ENCODE results near the gene GDPGP1. TPM values are rescaled to one million over a fixed set of nuclear protein-coding genes. Genes with fewer than 3 reads are reported as not detected.

Gene GDPGP1
- total and polyA plus RNA-seq, 10 of the 15 experiments (the other 5 are each of a cell fraction or from before 2014, with no cell fraction given): 0.68 to 8.9 (median 3.0) TPM

- no peak for TF ChIP-seq CTCF (IDR thresholded peaks at IDR 0.05 in 2 of 3, conservative IDR thresholded peaks at IDR 0.05 in 1 of 3; ENCODE audit: control insufficient read depth in 2 of 3, extremely low read depth in 1 of 3, insufficient read depth in 1 of 3, low read depth in 3 of 3, low read length in 3 of 3)
- TF ChIP-seq KAT2A (conservative IDR thresholded peaks at IDR 0.05; ENCODE audit: control insufficient read depth, low read depth, low read length): no peak
- TF ChIP-seq GABPA (IDR thresholded peaks at IDR 0.05; ENCODE audit: low read depth): no peak
- TF ChIP-seq SIN3A (IDR thresholded peaks at IDR 0.05; ENCODE audit: low read depth, low read length): no peak
- no peak for TF ChIP-seq NFIC (IDR thresholded peaks at IDR 0.05; ENCODE audit: low read depth, low read length)
These were observed 5.9 kb upstream of the GDPGP1 start (continued) for GRCh38 chr15:90227816-90228772.

- ChIA-PET CTCF (no interaction called here), SMC1A (ENCODE audit: uncharacterized antibody, unreplicated experiment) (no interaction called here), RAD21 (ENCODE audit: unreplicated experiment) (no interaction called here), POLR2A (interaction anchor here (1.8 kb wide), 1 partner anchor 67 kb away, joined by 5 read pairs; no protein-coding TSS in a partner anchor)
- intact Hi-C loops (cut with micrococcal nuclease; ENCODE audit: unreplicated experiment): no loop called here
- FAIRE-seq (no peak), ATAC-seq (no peak), DNase-seq (ENCODE audit: low read depth, low spot score) (no peak)
- H3K79me2 ChIP-seq (ENCODE audit: control insufficient read depth, insufficient read depth, low read length): peaks cover 19% of the 10 kb centered on the region
- H3K9ac ChIP-seq (ENCODE audit: control insufficient read depth, insufficient read depth, low read length): no peak overlapping the region
- 93% methylated on average over 15 of the region's 15 CpGs for WGBS (ENCODE audit: insufficient coverage, insufficient replicate concordance, low lambda C conversion rate, missing lambda C conversion rate)
- TF ChIP-seq ZNF24 (IDR thresholded peaks at IDR 0.05) (no peak), POLR2AphosphoS5 (IDR thresholded peaks at IDR 0.05; ENCODE audit: low read length) (peak; percentile 26; the same call in 1 of the 2 replicates), ASH2L (IDR thresholded peaks at IDR 0.05; ENCODE audit: borderline replicate concordance, low read depth) (no peak)
- no peak overlapping the region for H3K27ac ChIP-seq (ENCODE audit: control insufficient read depth, insufficient read depth)
- peaks cover 24% of the 10 kb centered on the region for H3K4me1 ChIP-seq (ENCODE audit: control insufficient read depth, insufficient read depth, low read length)
- no peaks in the 10 kb centered on the region for H3K27me3 ChIP-seq (replicated peaks in 1 of 2; ENCODE audit: control insufficient read depth in 2 of 2, insufficient read depth in 2 of 2, low read length in 1 of 2)
- BruUV-seq (replicated peaks): no TSS peak
- peaks cover 18 to 19% of the 10 kb centered on the region in 2 experiments; a peak in 3 of 4 replicates for H3K36me3 ChIP-seq (ENCODE audit: control insufficient read depth in 2 of 2, insufficient read depth in 2 of 2, low read length in 1 of 2)
- no peak overlapping the region for H2AFZ ChIP-seq (ENCODE audit: control insufficient read depth, low read depth, low read length)
- no peaks in the 10 kb centered on the region for H3K9me3 ChIP-seq (replicated peaks; ENCODE audit: control insufficient read depth, insufficient read depth, low read length)
- no peak overlapping the region for H3K4me3 ChIP-seq
- no peak overlapping the region for H3K4me2 ChIP-seq (ENCODE audit: control insufficient read depth, insufficient read depth)
- no peaks in the 10 kb centered on the region for H4K20me1 ChIP-seq (ENCODE audit: control insufficient read depth, insufficient read depth)
- in situ Hi-C loops (cut with MboI): no loop called here
These were observed 5.0 kb upstream of the GDPGP1 start for GRCh38 chr15:90228960-90229359.
